ENCODE data around the gene FBN2. TPM values are rescaled to one million over a fixed set of nuclear protein-coding genes. Genes with fewer than 3 reads are reported as not detected.

FBN2 gene
- total RNA-seq, 1 donor from 2014 or later = 1,151 TPM

DNA sequence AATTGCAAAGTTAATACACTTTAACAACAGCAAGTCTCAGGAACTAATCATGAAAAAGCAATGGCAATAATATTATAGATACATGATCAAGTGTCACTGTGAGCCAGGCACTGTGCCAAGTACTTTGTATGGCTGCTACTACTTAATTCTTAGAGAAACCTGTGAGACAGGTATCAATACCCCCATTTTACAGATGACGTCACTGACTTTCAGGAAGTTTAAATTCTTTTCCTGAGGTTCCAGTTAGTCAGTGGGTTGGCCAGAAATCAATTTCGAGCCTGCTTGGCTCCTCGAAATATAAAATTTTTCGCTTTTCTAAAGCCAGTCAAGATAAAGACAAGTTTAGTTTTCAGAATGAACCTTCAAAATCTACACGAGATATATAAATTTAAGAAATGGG, 324.2 kb downstream of the FBN2 start:
- peaks cover 12% of the 10 kb centered on the region for H3K27me3 Mint-ChIP-seq (ENCODE audit: unreplicated experiment)
- H3K27ac Mint-ChIP-seq (ENCODE audit: unreplicated experiment) = no peak overlapping the region
- H3K4me3 Mint-ChIP-seq (ENCODE audit: unreplicated experiment) = no peak overlapping the region
- H3K9me3 Mint-ChIP-seq (ENCODE audit: unreplicated experiment) = no peaks in the 10 kb centered on the region
- H3K36me3 Mint-ChIP-seq (ENCODE audit: unreplicated experiment) = no peaks in the 10 kb centered on the region
- TF ChIP-seq, protein P1, sequence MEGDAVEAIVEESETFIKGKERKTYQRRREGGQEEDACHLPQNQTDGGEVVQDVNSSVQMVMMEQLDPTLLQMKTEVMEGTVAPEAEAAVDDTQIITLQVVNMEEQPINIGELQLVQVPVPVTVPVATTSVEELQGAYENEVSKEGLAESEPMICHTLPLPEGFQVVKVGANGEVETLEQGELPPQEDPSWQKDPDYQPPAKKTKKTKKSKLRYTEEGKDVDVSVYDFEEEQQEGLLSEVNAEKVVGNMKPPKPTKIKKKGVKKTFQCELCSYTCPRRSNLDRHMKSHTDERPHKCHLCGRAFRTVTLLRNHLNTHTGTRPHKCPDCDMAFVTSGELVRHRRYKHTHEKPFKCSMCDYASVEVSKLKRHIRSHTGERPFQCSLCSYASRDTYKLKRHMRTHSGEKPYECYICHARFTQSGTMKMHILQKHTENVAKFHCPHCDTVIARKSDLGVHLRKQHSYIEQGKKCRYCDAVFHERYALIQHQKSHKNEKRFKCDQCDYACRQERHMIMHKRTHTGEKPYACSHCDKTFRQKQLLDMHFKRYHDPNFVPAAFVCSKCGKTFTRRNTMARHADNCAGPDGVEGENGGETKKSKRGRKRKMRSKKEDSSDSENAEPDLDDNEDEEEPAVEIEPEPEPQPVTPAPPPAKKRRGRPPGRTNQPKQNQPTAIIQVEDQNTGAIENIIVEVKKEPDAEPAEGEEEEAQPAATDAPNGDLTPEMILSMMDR (IDR thresholded peaks at IDR 0.05) = no peak
- H3K4me1 Mint-ChIP-seq (ENCODE audit: unreplicated experiment) = peaks cover 27% of the 10 kb centered on the region
- no peak for DNase-seq (ENCODE audit: extremely low spot score, unreplicated experiment)

DNA sequence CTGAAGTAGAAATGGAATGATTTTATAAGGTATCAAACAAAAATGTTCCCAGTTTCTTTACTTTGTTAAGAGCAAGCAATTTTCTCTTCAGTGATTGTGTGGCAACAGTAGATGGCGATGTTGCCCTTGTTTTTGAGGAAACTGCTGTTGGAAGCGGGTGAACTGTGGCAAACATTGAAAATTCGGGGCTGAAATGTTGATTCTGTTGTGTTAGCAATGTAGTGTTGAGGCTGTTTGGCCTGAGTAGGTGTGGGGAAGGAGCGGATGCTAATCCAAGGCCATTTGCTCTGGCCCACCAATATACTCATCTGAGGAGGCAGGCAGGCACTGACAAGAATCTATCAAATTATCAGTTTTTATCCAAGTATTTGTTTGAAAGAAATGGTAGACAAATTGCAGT, 324.7 kb downstream of the FBN2 start:
- Mint-ChIP-seq H3K27me3 (ENCODE audit: unreplicated experiment) (peaks cover 12% of the 10 kb centered on the region), H3K36me3 (ENCODE audit: unreplicated experiment) (no peaks in the 10 kb centered on the region)
- DNase-seq (ENCODE audit: extremely low spot score, unreplicated experiment) = no peak

DNA sequence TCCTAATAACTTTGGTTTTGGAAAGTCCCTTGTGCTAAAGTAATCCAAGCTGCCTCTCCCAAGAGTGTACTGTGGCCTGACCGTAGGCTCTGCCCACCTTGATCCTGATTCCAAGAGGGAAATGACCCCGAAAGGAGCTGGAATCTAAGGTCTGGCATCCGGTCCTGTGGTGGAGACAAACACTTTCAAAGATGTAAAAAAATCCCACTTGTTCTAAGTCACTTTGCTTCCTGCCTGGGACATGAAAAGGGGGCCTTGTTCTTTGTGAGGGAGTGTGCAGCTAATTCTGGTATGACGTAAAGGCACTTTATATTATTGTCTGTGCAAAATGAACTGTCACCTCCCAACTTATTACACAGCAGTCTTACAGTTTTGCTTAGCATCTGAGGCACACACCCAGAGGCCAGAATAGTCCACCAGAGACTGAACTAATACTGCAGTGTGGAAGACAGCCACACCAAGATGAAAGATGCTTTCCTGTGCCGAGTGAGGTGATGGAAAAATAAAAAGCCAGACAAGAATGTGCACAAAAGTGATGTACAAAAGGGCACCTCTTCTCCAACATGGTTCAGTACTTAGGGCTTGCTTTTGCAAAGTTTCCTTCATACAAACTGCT, 325.7 kb downstream of the FBN2 start:
- TF ChIP-seq, protein P1 (IDR thresholded peaks at IDR 0.05) = no peak
- no peak for DNase-seq (ENCODE audit: extremely low spot score, unreplicated experiment)
- peaks cover 18% of the 10 kb centered on the region for H3K4me1 Mint-ChIP-seq (ENCODE audit: unreplicated experiment)
- no peak overlapping the region for H3K27ac Mint-ChIP-seq (ENCODE audit: unreplicated experiment)
- no peaks in the 10 kb centered on the region for H3K36me3 Mint-ChIP-seq (ENCODE audit: unreplicated experiment)
- peaks cover 12% of the 10 kb centered on the region for H3K27me3 Mint-ChIP-seq (ENCODE audit: unreplicated experiment)
- no peaks in the 10 kb centered on the region for H3K9me3 Mint-ChIP-seq (ENCODE audit: unreplicated experiment)
- no peak overlapping the region for H3K4me3 Mint-ChIP-seq (ENCODE audit: unreplicated experiment)

More for the DNA sequence above, 324.7 kb downstream of the FBN2 start:
- H3K9me3 Mint-ChIP-seq (ENCODE audit: unreplicated experiment) = no peaks in the 10 kb centered on the region
- H3K27ac Mint-ChIP-seq (ENCODE audit: unreplicated experiment) = no peak overlapping the region
- H3K4me3 Mint-ChIP-seq (ENCODE audit: unreplicated experiment) = no peak overlapping the region
- peaks cover 27% of the 10 kb centered on the region for H3K4me1 Mint-ChIP-seq (ENCODE audit: unreplicated experiment)
- TF ChIP-seq, protein P1 (IDR thresholded peaks at IDR 0.05) = peak; percentile 88

DNA sequence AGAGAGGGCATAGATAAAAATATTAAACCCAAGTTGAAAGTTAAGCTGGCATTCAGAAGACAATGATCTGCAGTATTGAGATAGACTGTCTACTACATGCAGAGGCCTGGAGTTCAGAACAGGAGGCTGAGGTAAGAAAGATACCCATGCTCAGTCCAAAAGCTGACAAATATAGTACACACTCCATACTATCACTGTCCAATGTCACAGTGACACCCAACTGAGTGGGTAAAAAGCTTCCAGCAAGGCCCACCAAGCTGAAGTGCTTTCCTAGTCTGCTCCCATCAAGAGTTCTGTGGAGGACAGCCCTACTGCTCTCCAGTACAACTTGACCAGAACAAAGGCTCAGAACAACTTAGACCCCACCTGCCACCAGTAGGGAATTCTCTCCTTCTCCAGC, 329.6 kb downstream of the FBN2 start:
- TF ChIP-seq, protein P1 (IDR thresholded peaks at IDR 0.05) = no peak
- Mint-ChIP-seq H3K4me1 (ENCODE audit: unreplicated experiment) (peaks cover 2% of the 10 kb centered on the region), H3K9me3 (ENCODE audit: unreplicated experiment) (no peaks in the 10 kb centered on the region), H3K36me3 (ENCODE audit: unreplicated experiment) (no peaks in the 10 kb centered on the region), H3K27me3 (ENCODE audit: unreplicated experiment) (peaks cover 11% of the 10 kb centered on the region), H3K4me3 (ENCODE audit: unreplicated experiment) (no peak overlapping the region), H3K27ac (ENCODE audit: unreplicated experiment) (no peak overlapping the region)
- no peak for DNase-seq (ENCODE audit: extremely low spot score, unreplicated experiment)
